Activated CD8-positive, alpha-beta memory T cell treated with anti-CD3 and anti-CD28 coated beads for 24 hours (primary cell): Measurements from ENCODE around the gene SCG3.

Experiments used
- DNase-seq: peaks from one replicate; pipeline ENCODE4 v3.0.0-alpha.2; 2020

Gene SCG3

GRCh38 chr15:51680321-51680720, 982 bp upstream of the SCG3 start:
- DNase-seq = no peak

- no peak for DNase-seq
These were observed 6.3 kb downstream of the SCG3 start for GRCh38 chr15:51687565-51687964.

GRCh38 chr15:51688863-51689262, 7.6 kb downstream of the SCG3 start:
- no peak for DNase-seq

- no peak for DNase-seq
These were observed 10.9 kb downstream of the SCG3 start for GRCh38 chr15:51692154-51692553.

- no peak for DNase-seq
These were observed 15.3 kb downstream of the SCG3 start for GRCh38 chr15:51696566-51696965.

- no peak for DNase-seq
These were observed 15.9 kb downstream of the SCG3 start for GRCh38 chr15:51697163-51697562.

GRCh38 chr15:51699373-51699772, 18.1 kb downstream of the SCG3 start:
- no peak for DNase-seq

- no peak for DNase-seq
These were observed 21.4 kb downstream of the SCG3 start for GRCh38 chr15:51702710-51703109.

GRCh38 chr15:51706291-51706690, 25.0 kb downstream of the SCG3 start:
- no peak for DNase-seq

- no peak for DNase-seq
These were observed 25.8 kb downstream of the SCG3 start for GRCh38 chr15:51706926-51707608.

GRCh38 chr15:51708013-51708412, 26.7 kb downstream of the SCG3 start:
- no peak for DNase-seq

GRCh38 chr15:51709031-51709430, 27.7 kb downstream of the SCG3 start:
- DNase-seq = no peak

GRCh38 chr15:51714162-51714561, 32.9 kb downstream of the SCG3 start:
- no peak for DNase-seq

GRCh38 chr15:51714911-51715310, 33.6 kb downstream of the SCG3 start:
- no peak for DNase-seq

- no peak for DNase-seq
These were observed 36.9 kb downstream of the SCG3 start for GRCh38 chr15:51718219-51718618.

- DNase-seq = no peak
These were observed 37.4 kb downstream of the SCG3 start for GRCh38 chr15:51718746-51719145.

GRCh38 chr15:51720201-51720995, 39.1 kb downstream of the SCG3 start:
- no peak for DNase-seq

GRCh38 chr15:51721199-51721960, 40.1 kb downstream of the SCG3 start:
- no peak for DNase-seq

GRCh38 chr15:51724199-51724598, 42.9 kb downstream of the SCG3 start:
- no peak for DNase-seq

GRCh38 chr15:51724673-51725072, 43.4 kb downstream of the SCG3 start:
- DNase-seq = no peak

GRCh38 chr15:51726302-51727073, 45.2 kb downstream of the SCG3 start:
- peak; percentile 73 for DNase-seq

- DNase-seq = no peak
These were observed 46.0 kb downstream of the SCG3 start for GRCh38 chr15:51727141-51727897.
